ENCODE measurements around the gene DPY19L1. TPM values are rescaled to one million over a fixed set of nuclear protein-coding genes. Genes with fewer than 3 reads are reported as not detected.
"Not testable (repeated sequence)": the region's sequence is repeated elsewhere in the genome, so short reads cannot be mapped to it uniquely, and the experiment has no call there.

Gene DPY19L1
- total RNA-seq, 4 donors from 2014 or later = 3.8 to 7.3 (median 5.0) TPM

DNA sequence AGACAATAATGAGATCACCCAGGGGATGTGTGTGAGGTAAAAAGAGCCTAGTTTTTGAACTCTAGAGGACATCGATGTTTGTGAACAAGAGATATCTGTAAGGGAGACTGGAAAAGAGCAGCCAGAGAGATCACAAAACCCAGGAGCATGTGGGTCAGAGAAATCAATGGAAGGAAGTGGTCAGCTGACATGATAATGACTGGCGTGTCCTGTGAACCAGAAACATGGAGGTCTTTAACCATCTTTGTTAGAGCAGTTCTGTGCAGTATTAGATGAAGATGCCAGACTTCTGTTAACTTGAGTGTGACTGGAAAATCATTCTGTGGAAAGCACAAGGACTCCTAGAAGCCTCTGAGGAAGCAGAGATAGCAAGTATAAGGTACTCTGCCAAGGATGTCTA, 6.0 kb upstream of the DPY19L1 start:
- intact Hi-C loops (cut with DNase I; ENCODE audit: low total_unique reads); DNase-seq (ENCODE audit: low spot score in 2 of 2); H3K4me3 ChIP-seq (ENCODE audit: low read depth, poor library complexity, severe bottlenecking): not testable (repeated sequence)
- WGBS, 2 donors = 86% methylated on average over 2 of the region's 2 CpGs

DNA sequence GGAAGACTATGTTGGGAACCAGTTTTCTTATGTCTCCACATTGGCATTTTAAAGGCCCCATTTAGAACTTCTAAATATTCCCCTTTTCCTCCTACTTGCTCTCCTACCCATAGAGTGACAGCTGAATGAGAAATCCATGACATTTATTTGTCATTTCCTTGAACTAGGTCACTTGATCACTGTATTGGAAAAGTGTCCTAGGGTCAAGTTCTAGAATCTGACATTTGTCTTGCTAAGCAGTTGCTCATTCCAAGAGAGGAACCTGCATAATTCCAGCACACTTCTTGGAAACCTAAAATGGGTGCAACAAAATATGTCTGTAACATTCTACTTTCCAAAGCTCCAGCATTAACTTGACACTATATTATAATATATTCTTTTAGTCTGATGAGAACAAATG, 3.6 kb upstream of the DPY19L1 start:
- no peak for DNase-seq (ENCODE audit: low spot score in 2 of 2)
- TF ChIP-seq POLR2A (IDR thresholded peaks at IDR 0.05) = no peak
- TF ChIP-seq, protein P1, sequence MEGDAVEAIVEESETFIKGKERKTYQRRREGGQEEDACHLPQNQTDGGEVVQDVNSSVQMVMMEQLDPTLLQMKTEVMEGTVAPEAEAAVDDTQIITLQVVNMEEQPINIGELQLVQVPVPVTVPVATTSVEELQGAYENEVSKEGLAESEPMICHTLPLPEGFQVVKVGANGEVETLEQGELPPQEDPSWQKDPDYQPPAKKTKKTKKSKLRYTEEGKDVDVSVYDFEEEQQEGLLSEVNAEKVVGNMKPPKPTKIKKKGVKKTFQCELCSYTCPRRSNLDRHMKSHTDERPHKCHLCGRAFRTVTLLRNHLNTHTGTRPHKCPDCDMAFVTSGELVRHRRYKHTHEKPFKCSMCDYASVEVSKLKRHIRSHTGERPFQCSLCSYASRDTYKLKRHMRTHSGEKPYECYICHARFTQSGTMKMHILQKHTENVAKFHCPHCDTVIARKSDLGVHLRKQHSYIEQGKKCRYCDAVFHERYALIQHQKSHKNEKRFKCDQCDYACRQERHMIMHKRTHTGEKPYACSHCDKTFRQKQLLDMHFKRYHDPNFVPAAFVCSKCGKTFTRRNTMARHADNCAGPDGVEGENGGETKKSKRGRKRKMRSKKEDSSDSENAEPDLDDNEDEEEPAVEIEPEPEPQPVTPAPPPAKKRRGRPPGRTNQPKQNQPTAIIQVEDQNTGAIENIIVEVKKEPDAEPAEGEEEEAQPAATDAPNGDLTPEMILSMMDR (IDR thresholded peaks at IDR 0.05) = no peak
- no peak overlapping the region for H3K4me3 ChIP-seq (ENCODE audit: low read depth, poor library complexity, severe bottlenecking)
- intact Hi-C loops (cut with DNase I; ENCODE audit: low total_unique reads) = no loop called here

DNA sequence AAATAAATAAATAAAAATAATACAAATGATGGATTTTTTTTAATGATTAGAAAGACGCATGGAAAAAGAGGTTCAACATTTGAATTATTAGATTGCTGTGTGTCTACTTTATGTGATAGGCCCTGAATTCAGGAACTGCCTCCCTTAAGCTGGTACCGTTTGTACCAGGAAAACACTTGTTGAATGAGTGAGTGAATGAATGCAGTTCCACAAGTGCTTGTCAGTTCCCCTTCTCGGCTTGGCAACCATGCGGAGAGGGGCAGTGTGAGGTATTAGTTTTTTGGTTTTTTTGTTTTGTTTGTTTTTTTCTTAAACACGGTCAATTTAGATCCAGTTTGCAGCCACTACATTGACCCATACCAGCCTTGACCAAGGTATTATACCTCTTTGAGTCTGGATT, 2.1 kb upstream of the DPY19L1 start:
- no peak for DNase-seq (ENCODE audit: low spot score in 2 of 2)
- H3K4me3 ChIP-seq (ENCODE audit: low read depth, poor library complexity, severe bottlenecking) = no peak overlapping the region
- intact Hi-C loops (cut with DNase I; ENCODE audit: low total_unique reads) = no loop called here
- 95 to 96% methylated on average over 5 of the region's 5 CpGs for WGBS, 2 donors
- TF ChIP-seq, protein P1 (IDR thresholded peaks at IDR 0.05) = no peak
- no peak for TF ChIP-seq POLR2A (IDR thresholded peaks at IDR 0.05)

DNA sequence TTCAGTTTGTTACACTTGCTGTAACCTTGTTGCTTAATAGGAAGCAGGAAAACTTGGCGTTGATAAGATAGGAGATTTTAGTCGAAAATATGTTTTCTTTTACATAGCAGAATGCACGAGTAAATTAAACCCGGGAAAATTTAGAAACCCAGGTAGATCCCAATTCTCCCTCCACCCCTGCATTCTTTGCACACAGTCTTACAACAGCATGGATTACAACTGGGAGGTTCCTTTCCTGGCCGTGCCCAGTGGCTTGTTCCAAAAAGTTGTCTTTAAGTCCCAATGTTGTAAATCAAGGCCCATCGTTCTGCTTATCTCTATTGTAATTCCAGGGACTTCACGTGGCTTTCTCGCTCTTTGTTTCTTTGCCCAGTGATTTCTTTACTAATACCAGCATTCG, 1.1 kb upstream of the DPY19L1 start:
- H3K4me3 ChIP-seq (ENCODE audit: low read depth, poor library complexity, severe bottlenecking) = no peak overlapping the region
- WGBS, 2 donors = 16 to 20% methylated on average over 9 of the region's 9 CpGs
- no peak for DNase-seq (ENCODE audit: low spot score in 2 of 2)
- intact Hi-C loops (cut with DNase I; ENCODE audit: low total_unique reads) = no loop called here
- no peak for TF ChIP-seq POLR2A (IDR thresholded peaks at IDR 0.05)
- TF ChIP-seq, protein P1 (IDR thresholded peaks at IDR 0.05) = no peak

DNA sequence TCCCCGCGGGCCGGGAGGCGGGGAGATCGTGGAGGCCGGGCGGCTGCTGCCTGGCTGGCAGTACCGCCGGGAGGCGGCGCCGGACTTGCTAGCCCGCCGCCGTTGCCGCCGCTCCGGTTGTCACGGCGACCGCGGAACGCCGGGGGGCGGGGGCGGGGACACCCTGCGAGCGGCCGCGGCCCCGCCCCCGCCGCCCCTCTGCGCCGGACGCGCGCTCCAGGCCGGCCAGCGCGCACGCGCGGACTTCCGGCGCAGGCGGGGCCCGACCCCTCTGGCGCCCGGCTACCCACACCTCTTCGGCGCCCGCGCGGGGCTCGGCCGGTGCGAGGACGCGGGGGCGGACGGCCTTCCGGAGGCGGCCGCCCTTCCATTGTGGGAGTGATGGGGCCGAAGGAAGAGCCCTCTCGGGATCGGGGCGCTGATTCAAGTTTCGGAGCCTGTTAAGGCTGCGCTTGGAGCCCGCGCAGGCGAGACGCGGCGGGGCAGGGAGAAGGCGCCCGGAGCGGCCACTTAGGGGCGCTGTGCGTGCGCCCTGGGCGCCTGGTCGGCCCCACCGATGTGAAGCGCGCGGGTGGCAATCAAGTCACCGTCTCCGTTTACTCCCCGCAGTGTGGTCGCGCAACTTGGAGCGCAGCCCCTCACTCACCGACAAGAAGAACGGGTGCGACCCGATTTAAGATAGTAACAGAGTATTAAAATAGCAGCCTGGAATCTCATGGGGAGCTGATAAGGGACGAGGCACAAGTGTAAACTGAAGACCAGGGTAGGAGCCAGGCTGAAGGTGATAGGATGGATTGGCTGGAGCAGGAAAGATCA, 449 bp upstream of the DPY19L1 start:
- 0% methylated on average over 22 to 32 of the region's 100 CpGs for WGBS, 2 donors
- intact Hi-C loops (cut with DNase I; ENCODE audit: low total_unique reads) = no loop called here
- H3K4me3 ChIP-seq (ENCODE audit: low read depth, poor library complexity, severe bottlenecking) = peak overlapping the region; percentile 33
- TF ChIP-seq, protein P1 (IDR thresholded peaks at IDR 0.05) = peak in 1 of 3 donors; percentile 53
- TF ChIP-seq POLR2A (IDR thresholded peaks at IDR 0.05) = no peak
- DNase-seq (ENCODE audit: low spot score in 2 of 2) = peak; percentile 85 to 97

DNA sequence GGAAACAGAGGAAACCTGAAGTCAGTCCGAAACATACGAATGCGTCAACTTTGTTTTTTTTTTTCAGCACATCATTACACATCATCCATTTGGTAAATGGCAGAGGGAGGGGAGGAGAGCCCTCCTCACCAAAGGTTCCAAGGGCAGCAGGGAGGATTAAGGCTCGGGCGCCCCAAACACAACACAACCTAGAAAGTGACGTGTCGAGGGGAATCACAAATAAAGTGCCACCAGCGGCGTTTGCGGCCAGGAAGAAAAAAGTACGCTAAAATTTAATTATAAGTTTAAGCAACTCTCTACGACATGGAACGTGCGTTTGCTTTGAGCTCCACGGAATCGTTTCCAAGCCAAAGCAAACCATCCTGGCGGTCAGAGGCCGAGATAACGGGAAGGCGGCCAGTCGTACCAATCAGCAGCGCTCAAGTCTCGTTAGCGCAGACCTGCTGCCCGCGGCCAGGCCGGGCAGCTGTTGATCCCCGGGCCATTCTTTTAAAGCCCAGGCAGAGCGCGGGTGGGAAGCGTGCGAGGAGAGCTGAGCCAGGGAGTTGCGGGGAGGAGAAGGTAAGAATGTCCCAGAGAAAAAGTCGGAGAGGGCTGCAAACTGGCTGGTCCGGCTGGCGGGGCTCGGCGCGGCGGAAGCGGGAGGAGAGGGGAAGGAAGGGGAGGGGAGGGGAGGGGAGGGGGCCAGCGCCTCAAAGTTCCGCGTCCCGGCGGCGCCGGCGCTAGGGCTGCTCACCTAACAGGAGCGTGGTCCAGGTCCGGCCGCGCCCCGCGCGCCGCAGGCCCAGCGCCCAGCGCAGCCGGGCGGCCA, 719 bp downstream of the DPY19L1 start:
- DNase-seq (ENCODE audit: low spot score in 2 of 2) = peak; percentile 19 to 93
- TF ChIP-seq, protein P1 (IDR thresholded peaks at IDR 0.05) = no peak
- TF ChIP-seq POLR2A (IDR thresholded peaks at IDR 0.05) = no peak
- WGBS, 2 donors = 0 to 1% methylated on average over 47 to 57 of the region's 61 CpGs
- intact Hi-C loops (cut with DNase I; ENCODE audit: low total_unique reads) = no loop called here
- H3K4me3 ChIP-seq (ENCODE audit: low read depth, poor library complexity, severe bottlenecking) = peak overlapping the region; percentile 85
